Measurements from ENCODE around the gene CPEB3.
A peak's percentile ranks its signal among the peaks of the same experiment; 100 is the strongest.
"Not testable (repeated sequence)": the region's sequence is repeated elsewhere in the genome, so short reads cannot be mapped to it uniquely, and the experiment has no call there.

Gene CPEB3

GRCh38 chr10:92134049-92134448 is 156.8 kb downstream of the CPEB3 start:
- not testable (repeated sequence) for DNase-seq

- no peak for DNase-seq
Observed at GRCh38 chr10:92131275-92131820, 159.5 kb downstream of the CPEB3 start.

GRCh38 chr10:92130622-92131274 is 160.1 kb downstream of the CPEB3 start:
- DNase-seq: no peak

GRCh38 chr10:92126100-92126650 is 164.7 kb downstream of the CPEB3 start:
- no peak for DNase-seq

- DNase-seq: no peak
Observed at GRCh38 chr10:92125144-92125543, 165.7 kb downstream of the CPEB3 start.

- DNase-seq: no peak
Observed at GRCh38 chr10:92124616-92125143, 166.2 kb downstream of the CPEB3 start.

- DNase-seq: no peak
Observed at GRCh38 chr10:92124020-92124419, 166.9 kb downstream of the CPEB3 start.

GRCh38 chr10:92122941-92123450 is 167.9 kb downstream of the CPEB3 start:
- no peak for DNase-seq

GRCh38 chr10:92121686-92122492 is 169.0 kb downstream of the CPEB3 start:
- no peak for DNase-seq

- DNase-seq: no peak
Observed at GRCh38 chr10:92119340-92119739, 171.5 kb downstream of the CPEB3 start.

GRCh38 chr10:92114917-92115316 is 176.0 kb downstream of the CPEB3 start:
- DNase-seq: not testable (repeated sequence)

- DNase-seq: no peak
Observed at GRCh38 chr10:92113911-92114600, 176.8 kb downstream of the CPEB3 start.

GRCh38 chr10:92112462-92112861 is 178.4 kb downstream of the CPEB3 start:
- DNase-seq: no peak

GRCh38 chr10:92111336-92111939 is 179.4 kb downstream of the CPEB3 start:
- DNase-seq: no peak

GRCh38 chr10:92110039-92110794 is 180.7 kb downstream of the CPEB3 start:
- DNase-seq: peak; percentile 67

- no peak for DNase-seq
Observed at GRCh38 chr10:92108747-92109146, 182.1 kb downstream of the CPEB3 start.

GRCh38 chr10:92108120-92108519 is 182.8 kb downstream of the CPEB3 start:
- no peak for DNase-seq

GRCh38 chr10:92103376-92104090 is 187.3 kb downstream of the CPEB3 start:
- no peak for DNase-seq

GRCh38 chr10:92102601-92103213 is 188.2 kb downstream of the CPEB3 start:
- DNase-seq: no peak

GRCh38 chr10:92094960-92095359 is 195.9 kb downstream of the CPEB3 start:
- no peak for DNase-seq
